B cell (primary cell): Measurements from ENCODE around the gene MYD88. TPM values are rescaled to one million over a fixed set of nuclear protein-coding genes. Genes with fewer than 3 reads are reported as not detected.

ENCODE experiments used
- ATAC-seq: fragments of 200-7000 bp; cut with Tn5 transposase; one replicate; pipeline ENCODE4 v1.10.0; 2021; ENCODE audit warnings: low read depth, mild to moderate bottlenecking, moderate number of reproducible peaks, moderate library complexity
- CTCF ChIA-PET: fragments of 350-600 bp; sonication (Branson Sonifier 250); formaldehyde crosslinking; loops from one replicate; lab custom pipeline; 2021; ENCODE audit warnings: antibody characterized with exemption, inconsistent platforms; lab: Charles Lee
- POLR2A ChIA-PET: fragments of 350-600 bp; sonication (Branson Sonifier 250); formaldehyde crosslinking; loops from one replicate; lab custom pipeline; 2021; ENCODE audit warnings: antibody characterized with exemption; lab: Charles Lee
- DNase-seq: peaks from one replicate; pipeline ENCODE4 v3.0.0; 2013
- H2AFZ ChIP-seq: 2 replicates; pipeline ENCODE4 v1.6.1; 2012; ENCODE audit warnings: mild to moderate bottlenecking, low read depth, low read length; ENCODE audit not compliant: insufficient read depth, poor library complexity, severe bottlenecking
- H3K27ac ChIP-seq, 2 donors: 1 replicate in 1 of 2; 2 replicates in 1 of 2; pipeline ENCODE4 v1.5.1; 2012 to 2013; ENCODE audit warnings: low read length in 2 of 2, mild to moderate bottlenecking in 2 of 2, moderate library complexity in 1 of 2
- H3K27me3 ChIP-seq, 4 experiments: fragments of 200-600 bp in 1 of 4; sonication (generic) in 1 of 4; replicated peaks in 1 of 4; 1 replicate in 2 of 4; 2 replicates in 2 of 4; pipeline versions ENCODE4 v1.6.1 to v1.7.0; 2013 to 2016; ENCODE audit warnings: low read length in 3 of 4, mild to moderate bottlenecking in 2 of 4, mixed read lengths in 1 of 4, moderate library complexity in 1 of 4; ENCODE audit not compliant: insufficient read depth in 4 of 4, control insufficient read depth in 3 of 4; ENCODE audit errors: control extremely low read depth in 1 of 4
- H3K36me3 ChIP-seq, 2 experiments: replicated peaks in 1 of 2; 1 replicate in 1 of 2; 2 replicates in 1 of 2; pipeline versions ENCODE4 v1.6.1 to v1.7.1; 2013; ENCODE audit warnings: low read length in 1 of 2; ENCODE audit not compliant: insufficient read depth in 2 of 2, control insufficient read depth in 1 of 2; ENCODE audit errors: control extremely low read depth in 1 of 2, extremely low read depth in 1 of 2
- H3K4me1 ChIP-seq, 2 donors: fragments of 200-600 bp in 1 of 2; sonication (generic) in 1 of 2; 1 replicate in 1 of 2; 2 replicates in 1 of 2; pipeline versions ENCODE4 v1.5.1 to v1.6.1; 2013 to 2017; ENCODE audit warnings: low read length in 2 of 2; ENCODE audit not compliant: control insufficient read depth in 2 of 2, insufficient read depth in 2 of 2
- H3K4me2 ChIP-seq: replicated peaks from 2 replicates; pipeline ENCODE3; 2012; ENCODE audit warnings: mild to moderate bottlenecking, low read depth, low read length; ENCODE audit not compliant: poor library complexity, severe bottlenecking
- H3K4me3 ChIP-seq, 5 experiments: fragments of 200-600 bp in 1 of 5; sonication (generic) in 1 of 5; 1 replicate in 3 of 5; 2 replicates in 2 of 5; pipeline versions ENCODE4 v1.5.1 to v1.7.0; 2011 to 2016; ENCODE audit warnings: low read length in 4 of 5, mild to moderate bottlenecking in 4 of 5, low read depth in 2 of 5, control low read depth in 1 of 5, moderate library complexity in 1 of 5; ENCODE audit not compliant: insufficient read depth in 1 of 5; ENCODE audit errors: control extremely low read depth in 1 of 5, extremely low read depth in 1 of 5
- H3K79me2 ChIP-seq: fragments of 200-600 bp; sonication (generic); one replicate; pipeline ENCODE4 v1.6.0; 2016; ENCODE audit warnings: low read length; ENCODE audit not compliant: control insufficient read depth, insufficient read depth
- H3K9ac ChIP-seq: fragments of 200-600 bp; sonication (generic); 2 replicates; pipeline ENCODE4 v1.6.1; 2017; ENCODE audit warnings: mild to moderate bottlenecking, low read length, moderate library complexity
- H3K9me3 ChIP-seq, 3 donors: one replicate each; pipeline versions ENCODE4 v1.6.1 to v1.7.1; 2013; ENCODE audit warnings: low read length in 2 of 3; ENCODE audit not compliant: control insufficient read depth in 2 of 3, insufficient read depth in 1 of 3; ENCODE audit errors: control extremely low read depth in 1 of 3
- H4K20me1 ChIP-seq: 2 replicates; pipeline ENCODE4 v1.6.0; 2012; ENCODE audit warnings: mild to moderate bottlenecking, low read length; ENCODE audit not compliant: insufficient read depth, control insufficient read depth, poor library complexity, severe bottlenecking
- H3K27ac Mint-ChIP-seq: one replicate; pipeline ENCODE4 v1.8.0; 2021; ENCODE audit warnings: mixed read lengths
- H3K27me3 Mint-ChIP-seq: one replicate; pipeline ENCODE4 v1.8.0; 2021; ENCODE audit warnings: mixed read lengths
- H3K4me1 Mint-ChIP-seq: one replicate; pipeline ENCODE4 v1.8.0; 2021; ENCODE audit warnings: mixed read lengths
- H3K4me3 Mint-ChIP-seq: one replicate; pipeline ENCODE4 v1.8.0; 2021; ENCODE audit warnings: mixed read lengths
- H3K9me3 Mint-ChIP-seq: one replicate; pipeline ENCODE4 v1.8.0; 2022; ENCODE audit warnings: mixed read lengths; ENCODE audit not compliant: insufficient read depth
- CTCF ChIP-seq: fragments of 200-600 bp; IDR thresholded peaks from one replicate; pipeline ENCODE4 v1.8.0; 2022; ENCODE audit warnings: antibody characterized with exemption, mild to moderate bottlenecking
- EZH2 ChIP-seq: IDR thresholded peaks from 2 replicates; pipeline ENCODE4 v1.6.1; 2012; ENCODE audit warnings: borderline replicate concordance, low read depth, mild to moderate bottlenecking, moderate library complexity, low read length; ENCODE audit not compliant: insufficient read depth, poor library complexity, severe bottlenecking
- WGBS: methylation state at CpG from one replicate; pipeline ENCODE4 v1.1.5; 2013; ENCODE audit warnings: missing lambda C conversion rate; ENCODE audit not compliant: insufficient coverage; 5-methylcytosine and 5-hydroxymethylcytosine counted together
- intact Hi-C: fragments of 100-400 bp; cut with micrococcal nuclease; formaldehyde crosslinking; loops from one replicate; pipeline ENCODE4 v1.10.0; 2022
- polyA plus RNA-seq: library from polyadenylated mRNA; depleted of rRNA; stranded (reverse); fragments of >200 nt; gene quantifications from 2 replicates; pipeline ENCODE4 v1.2.3, GENCODE V29; 2012
- total RNA-seq, 2 donors: library from RNA; stranded (reverse); fragments of 120-200 nt in 1 of 2; gene quantifications; 1 replicate in 1 of 2; 2 replicates in 1 of 2; pipeline versions ENCODE4 v1.2.3 to v1.2.4, GENCODE V29; 2013 to 2022

MYD88 gene
- total and polyA plus RNA-seq, 2 donors (not counting 1 experiment from before 2014, with no cell fraction given): 48.0 to 52.3 TPM

- H3K4me1 Mint-ChIP-seq: peaks cover 49% of the 10 kb centered on the region
- DNase-seq: no peak
- H3K27ac Mint-ChIP-seq: peak overlapping the region; percentile 100
- H3K27me3 ChIP-seq: no peaks in the 10 kb centered on the region
- H3K9me3 ChIP-seq: no peaks in the 10 kb centered on the region
- H3K9ac ChIP-seq: peak overlapping the region; percentile 84
- H3K4me3 ChIP-seq: peak overlapping the region; percentile 64 to 97 (median 85)
- peak overlapping the region; percentile 93 for H3K4me2 ChIP-seq
- POLR2A ChIA-PET: interaction anchor here (0.7 to 4.9 kb wide), 7 partner anchors 16 to 1172 kb away, joined by 3 to 75 read pairs (median 4); partner anchors contain the start of genes ACAA1, DLEC1, EPM2AIP1 and MLH1
- peaks cover 21 to 28% of the 10 kb centered on the region in 2 donors for H3K4me1 ChIP-seq
- H3K27me3 Mint-ChIP-seq: no peaks in the 10 kb centered on the region
- peak overlapping the region; percentile 74 for H2AFZ ChIP-seq
- no peaks in the 10 kb centered on the region for H3K36me3 ChIP-seq
- H3K27ac ChIP-seq: peak overlapping the region; percentile 98 to 100
- H3K9me3 Mint-ChIP-seq: no peaks in the 10 kb centered on the region
- TF ChIP-seq EZH2: no peak
- TF ChIP-seq CTCF: no peak
- 1% methylated on average over 17 of the region's 17 CpGs for WGBS
- peak; percentile 8 for ATAC-seq
- H3K4me3 Mint-ChIP-seq: peak overlapping the region; percentile 94
- H4K20me1 ChIP-seq: peaks cover 21% of the 10 kb centered on the region
- CTCF ChIA-PET: interaction anchor here (0.6 to 4.3 kb wide), 13 partner anchors 10 to 490 kb away, joined by 3 to 41 read pairs (median 4); partner anchors contain the start of genes ACAA1 and MYD88
- peaks cover 42% of the 10 kb centered on the region for H3K79me2 ChIP-seq
- intact Hi-C loops: loop anchor here (2.0 to 10.0 kb wide), 3 partner anchors 182 to 1242 kb away; partner anchors contain the start of genes RPSA, SCN11A, WDR48 and XYLB
These were observed 26.1 kb downstream of the MYD88 start for GRCh38 chr3:38164643-38164951.
